BLaER1 treated with 17β-estradiol and CSF1 and Interleukin-3, amounts not matched to agents 10 nM and 100 nM (cell line): ENCODE data around the gene IRF2.

Source experiments
- H3K27ac ChIP-seq, 11 experiments: shearing (Covaris generic); formaldehyde crosslinking; 2 replicates each; pipeline ENCODE4 v1.8.1; 2022
- H3K27me3 ChIP-seq, 11 experiments: shearing (Covaris generic); formaldehyde crosslinking; 2 replicates each; pipeline ENCODE4 v1.8.1; 2022
- H3K36me3 ChIP-seq, 11 experiments: shearing (Covaris generic); formaldehyde crosslinking; 2 replicates each; pipeline ENCODE4 v1.8.1; 2022
- H3K4me1 ChIP-seq, 10 experiments: shearing (Covaris generic); formaldehyde crosslinking; 2 replicates each; pipeline ENCODE4 v1.8.1; 2022
- H3K4me2 ChIP-seq, 11 experiments: shearing (Covaris generic); formaldehyde crosslinking; 2 replicates each; pipeline ENCODE4 v1.8.1; 2022
- H3K4me3 ChIP-seq, 10 experiments: shearing (Covaris generic); formaldehyde crosslinking; 2 replicates each; pipeline ENCODE4 v1.8.1; 2022
- H3K9ac ChIP-seq, 11 experiments: shearing (Covaris generic); formaldehyde crosslinking; 2 replicates each; pipeline ENCODE4 v1.8.1; 2022
- H3K9me3 ChIP-seq, 11 experiments: shearing (Covaris generic); formaldehyde crosslinking; replicated peaks in 1 of 11; 2 replicates each; pipeline ENCODE4 v1.8.1; 2022
- H4K20me1 ChIP-seq, 11 experiments: shearing (Covaris generic); formaldehyde crosslinking; 2 replicates each; pipeline ENCODE4 v1.8.1; 2022
- Cebpa-rat ChIP-seq, 11 experiments: shearing (Covaris generic); IDR thresholded peaks; 2 replicates each; pipeline ENCODE4 v1.8.1; 2022

Gene IRF2

GRCh38 chr4:184387351-184387750 lies 87.0 kb downstream of the IRF2 start:
- H3K4me1 ChIP-seq = peaks cover 96 to 100% (median 100%) of the 10 kb centered on the region in 10 experiments
- no peak for TF ChIP-seq Cebpa-rat (IDR thresholded peaks at IDR 0.05)

GRCh38 chr4:184386271-184386781 lies 88.0 kb downstream of the IRF2 start:
- peak overlapping the region; percentile 71 to 99 (median 93) for H3K4me2 ChIP-seq
- H3K9me3 ChIP-seq = peaks cover 0 to 11% (median 0%) of the 10 kb centered on the region in 11 experiments; a peak in 8 of 22 replicates
- H3K36me3 ChIP-seq = peaks cover 32 to 36% (median 34%) of the 10 kb centered on the region in 11 experiments
- H4K20me1 ChIP-seq = peaks cover 0 to 3% (median 0%) of the 10 kb centered on the region in 11 experiments; a peak in 1 of 22 replicates
- peak overlapping the region in 2 of 10 experiments; percentile 0; a peak in 1 of 20 replicates for H3K4me3 ChIP-seq
- peak overlapping the region in 9 of 11 experiments; percentile 64 to 98 (median 90); a peak in 19 of 22 replicates for H3K27ac ChIP-seq
- no peak for TF ChIP-seq Cebpa-rat (IDR thresholded peaks at IDR 0.05)
- peaks cover 96 to 100% (median 100%) of the 10 kb centered on the region in 10 experiments for H3K4me1 ChIP-seq
- H3K27me3 ChIP-seq = no peaks in the 10 kb centered on the region
- peak overlapping the region in 9 of 11 experiments; percentile 1 to 87 (median 77); a peak in 15 of 22 replicates for H3K9ac ChIP-seq

More at GRCh38 chr4:184387351-184387750, 87.0 kb downstream of the IRF2 start:
- H3K27ac ChIP-seq = peak overlapping the region in 10 of 11 experiments; percentile 45 to 98 (median 88); a peak in 20 of 22 replicates
- no peaks in the 10 kb centered on the region for H3K27me3 ChIP-seq
- H3K9me3 ChIP-seq = peaks cover 0 to 15% (median 0%) of the 10 kb centered on the region in 11 experiments; a peak in 8 of 22 replicates
- peaks cover 36 to 46% (median 43%) of the 10 kb centered on the region in 11 experiments for H3K36me3 ChIP-seq
- H3K4me3 ChIP-seq = peak overlapping the region in 4 of 10 experiments; percentile 0 to 27 (median 20); a peak in 2 of 20 replicates
- peak overlapping the region in 9 of 11 experiments; percentile 1 to 87 (median 77); a peak in 15 of 22 replicates for H3K9ac ChIP-seq
- H4K20me1 ChIP-seq = peaks cover 0 to 3% (median 0%) of the 10 kb centered on the region in 11 experiments; a peak in 1 of 22 replicates
- H3K4me2 ChIP-seq = peak overlapping the region; percentile 71 to 99 (median 93)

GRCh38 chr4:184385705-184386141 lies 88.6 kb downstream of the IRF2 start:
- Histone ChIP-seq H3K36me3 (peaks cover 26 to 31% (median 29%) of the 10 kb centered on the region in 11 experiments), H3K4me2 (peak overlapping the region; percentile 71 to 99 (median 93)), H3K27me3 (no peaks in the 10 kb centered on the region), H3K4me1 (peaks cover 96 to 100% (median 100%) of the 10 kb centered on the region in 10 experiments), H3K9ac (peak overlapping the region in 8 of 11 experiments; percentile 33 to 87 (median 80); a peak in 13 of 22 replicates), H4K20me1 (peaks cover 0 to 3% (median 0%) of the 10 kb centered on the region in 11 experiments; a peak in 1 of 22 replicates), H3K27ac (peak overlapping the region in 9 of 11 experiments; percentile 64 to 98 (median 90); a peak in 18 of 22 replicates), H3K4me3 (no peak overlapping the region), H3K9me3 (peaks cover under 1 to 8% (median 3%) of the 10 kb centered on the region in 11 experiments; a peak in 21 of 22 replicates)
- TF ChIP-seq Cebpa-rat (IDR thresholded peaks at IDR 0.05) = no peak

GRCh38 chr4:184384810-184385557 lies 89.4 kb downstream of the IRF2 start:
- Histone ChIP-seq H3K4me1 (peaks cover 89 to 100% (median 97%) of the 10 kb centered on the region in 10 experiments), H3K4me3 (peak overlapping the region in 8 of 10 experiments; percentile 48 to 54 (median 49); a peak in 13 of 20 replicates), H3K4me2 (peak overlapping the region; percentile 71 to 99 (median 93)), H3K27me3 (no peaks in the 10 kb centered on the region), H4K20me1 (peaks cover 0 to 3% (median 0%) of the 10 kb centered on the region in 11 experiments; a peak in 1 of 22 replicates), H3K36me3 (peaks cover 22 to 31% (median 28%) of the 10 kb centered on the region in 11 experiments), H3K9ac (peak overlapping the region in 10 of 11 experiments; percentile 42 to 87 (median 75); a peak in 19 of 22 replicates), H3K9me3 (peaks cover 8 to 16% (median 10%) of the 10 kb centered on the region in 11 experiments), H3K27ac (peak overlapping the region; percentile 8 to 98 (median 87); a peak in 19 of 22 replicates)
- no peak for TF ChIP-seq Cebpa-rat (IDR thresholded peaks at IDR 0.05)

GRCh38 chr4:184384056-184384809 lies 90.1 kb downstream of the IRF2 start:
- Histone ChIP-seq H3K27me3 (no peaks in the 10 kb centered on the region), H3K4me2 (peak overlapping the region; percentile 71 to 99 (median 93)), H3K9me3 (peaks cover 16 to 23% (median 18%) of the 10 kb centered on the region in 11 experiments), H4K20me1 (peaks cover 0 to 3% (median 0%) of the 10 kb centered on the region in 11 experiments; a peak in 1 of 22 replicates), H3K4me3 (peak overlapping the region; percentile 25 to 54 (median 48); a peak in 19 of 20 replicates), H3K36me3 (peaks cover 14 to 30% (median 25%) of the 10 kb centered on the region in 11 experiments), H3K27ac (peak overlapping the region; percentile 8 to 98 (median 87); a peak in 21 of 22 replicates), H3K9ac (peak overlapping the region; percentile 0 to 87 (median 73); a peak in 20 of 22 replicates), H3K4me1 (peaks cover 82 to 93% (median 89%) of the 10 kb centered on the region in 10 experiments)
- peak in 10 of 11 experiments; percentile 30 to 98 (median 96); a peak in 18 of 22 replicates for TF ChIP-seq Cebpa-rat (IDR thresholded peaks at IDR 0.05)

- peaks cover 77 to 86% (median 83%) of the 10 kb centered on the region in 10 experiments for H3K4me1 ChIP-seq
Observed at GRCh38 chr4:184383497-184384055, 90.8 kb downstream of the IRF2 start.

GRCh38 chr4:184382189-184382846 lies 92.0 kb downstream of the IRF2 start:
- Histone ChIP-seq H3K27ac (peak overlapping the region in 9 of 11 experiments; percentile 64 to 98 (median 90); a peak in 17 of 22 replicates), H3K4me1 (peaks cover 64 to 75% (median 71%) of the 10 kb centered on the region in 10 experiments), H3K27me3 (no peaks in the 10 kb centered on the region), H4K20me1 (peaks cover 0 to 3% (median 0%) of the 10 kb centered on the region in 11 experiments; a peak in 1 of 22 replicates), H3K36me3 (peaks cover 0 to 20% (median 11%) of the 10 kb centered on the region in 11 experiments; a peak in 7 of 22 replicates), H3K4me3 (peak overlapping the region in 9 of 10 experiments; percentile 3 to 50 (median 41); a peak in 9 of 20 replicates), H3K9ac (peak overlapping the region in 10 of 11 experiments; percentile 7 to 87 (median 75); a peak in 20 of 22 replicates), H3K9me3 (peaks cover 18 to 36% (median 33%) of the 10 kb centered on the region in 11 experiments), H3K4me2 (peak overlapping the region; percentile 71 to 99 (median 93))
- TF ChIP-seq Cebpa-rat (IDR thresholded peaks at IDR 0.05) = no peak

More at GRCh38 chr4:184383497-184384055, 90.8 kb downstream of the IRF2 start:
- Histone ChIP-seq H3K9ac (peak overlapping the region; percentile 0 to 87 (median 73); a peak in 20 of 22 replicates), H3K27ac (peak overlapping the region; percentile 8 to 98 (median 87); a peak in 21 of 22 replicates), H3K27me3 (no peaks in the 10 kb centered on the region), H3K4me2 (peak overlapping the region; percentile 71 to 99 (median 93)), H4K20me1 (peaks cover 0 to 3% (median 0%) of the 10 kb centered on the region in 11 experiments; a peak in 1 of 22 replicates), H3K4me3 (peak overlapping the region; percentile 25 to 54 (median 48); a peak in 19 of 20 replicates), H3K9me3 (peaks cover 18 to 25% (median 23%) of the 10 kb centered on the region in 11 experiments), H3K36me3 (peaks cover 8 to 26% (median 18%) of the 10 kb centered on the region in 11 experiments)
- TF ChIP-seq Cebpa-rat (IDR thresholded peaks at IDR 0.05) = no peak
